Medulla oblongata (tissue), 1 donor: ENCODE data around the gene SPAG7.

ENCODE experiments used
- DNase-seq: peaks from one replicate; pipeline ENCODE4 v3.0.0-alpha.2; 2015; ENCODE audit errors: extremely low spot score

Gene SPAG7

GRCh38 chr17:4974115-4974670, 6.6 kb upstream of the SPAG7 start:
- DNase-seq = no peak

DNA sequence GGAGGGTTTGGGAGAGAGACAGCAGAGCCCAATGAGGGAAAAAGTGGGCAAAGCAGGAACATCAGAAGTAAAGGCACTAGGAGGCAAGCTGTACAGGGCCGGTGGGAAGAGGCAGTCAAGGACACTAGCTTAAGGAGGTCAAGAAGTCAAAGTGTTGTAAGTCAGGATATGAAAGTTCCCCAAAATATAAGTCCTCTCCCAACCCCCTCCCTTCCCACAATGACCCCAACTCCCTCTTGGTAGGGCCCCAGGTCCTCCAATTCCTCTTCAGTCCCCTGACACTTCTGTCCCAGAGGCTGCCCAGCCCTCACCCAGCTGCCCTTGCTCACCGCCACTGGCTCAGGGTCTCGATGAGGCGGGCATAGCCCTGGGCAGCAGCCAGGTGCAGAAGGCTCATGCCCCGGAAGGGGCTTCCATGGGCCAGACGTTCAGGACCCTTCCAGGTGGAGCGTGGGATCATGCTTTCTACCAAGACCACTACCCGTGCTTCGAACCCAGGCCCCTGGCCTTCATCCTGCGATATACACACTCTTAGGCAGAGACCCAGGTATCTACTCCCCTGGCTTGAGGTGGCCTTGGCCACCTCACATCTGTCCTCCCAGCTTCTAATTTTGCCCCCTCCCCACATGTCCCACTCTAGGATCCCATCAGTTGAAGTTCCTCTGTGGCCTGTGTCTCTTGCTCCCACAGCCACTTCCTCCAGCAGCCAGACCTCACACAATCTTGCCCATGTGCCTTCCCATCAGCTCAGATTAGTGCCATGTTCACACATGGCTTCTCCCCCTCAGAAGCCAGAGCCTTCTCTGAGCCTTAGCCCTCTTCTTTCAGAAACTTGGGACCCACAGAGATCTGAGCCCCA, 5.9 kb upstream of the SPAG7 start:
- DNase-seq = no peak

DNA sequence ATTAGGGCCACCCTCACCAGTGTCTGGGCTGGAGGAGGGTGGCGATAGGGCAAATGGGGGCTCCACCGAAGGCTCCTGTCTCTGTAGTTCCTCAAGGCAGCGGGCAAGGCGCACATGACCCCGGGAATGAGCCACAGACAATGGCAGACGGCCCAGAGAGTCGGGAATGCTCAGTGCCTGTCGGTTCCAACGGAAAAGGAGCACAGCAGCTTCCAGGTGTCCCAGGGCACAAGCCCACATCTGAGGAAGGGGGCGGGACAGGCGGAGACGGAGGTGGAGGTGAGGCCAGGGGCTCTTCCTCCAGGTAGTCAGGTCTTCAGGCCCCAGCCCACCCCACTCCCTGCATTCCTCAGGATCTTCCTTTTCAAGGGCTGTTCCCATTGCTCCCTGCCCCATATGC, 5.1 kb upstream of the SPAG7 start:
- no peak for DNase-seq

- DNase-seq = no peak
These were observed 4.7 kb upstream of the SPAG7 start for GRCh38 chr17:4972322-4972721.

- DNase-seq = no peak
These were observed 4.2 kb upstream of the SPAG7 start for GRCh38 chr17:4971826-4972225.

GRCh38 chr17:4970273-4970672, 2.7 kb upstream of the SPAG7 start:
- DNase-seq = no peak

GRCh38 chr17:4969551-4970173, 2.0 kb upstream of the SPAG7 start:
- DNase-seq = no peak

GRCh38 chr17:4969047-4969550, 1.5 kb upstream of the SPAG7 start:
- no peak for DNase-seq

DNA sequence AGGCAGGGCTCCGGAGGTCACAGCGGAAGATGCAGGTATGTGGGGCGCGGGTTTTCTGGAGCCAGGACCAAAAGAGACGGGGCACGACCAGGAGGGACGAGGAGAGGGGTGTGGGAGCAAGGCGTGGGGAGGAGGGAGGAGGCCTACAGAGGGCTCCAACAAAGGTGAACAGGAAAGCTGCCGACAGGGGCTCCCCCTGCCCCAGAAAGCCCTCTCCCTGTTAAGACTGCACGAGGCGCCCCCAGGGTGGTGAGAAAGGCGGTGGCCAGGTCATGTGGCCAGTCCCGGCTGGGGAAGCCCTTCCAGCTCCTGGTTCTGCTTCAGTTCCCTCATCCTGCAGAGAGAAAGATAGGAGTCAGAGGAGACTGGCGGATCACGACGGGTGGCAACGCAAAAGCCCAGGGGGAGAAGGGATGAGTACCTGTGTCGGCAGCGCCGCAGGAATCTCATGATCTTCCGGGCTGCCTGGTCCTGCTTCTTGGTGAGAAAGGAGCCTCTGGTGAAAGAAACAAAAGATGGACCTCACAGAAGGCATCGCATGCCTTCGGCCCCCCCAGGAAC, 949 bp upstream of the SPAG7 start:
- peak; percentile 22 for DNase-seq

DNA sequence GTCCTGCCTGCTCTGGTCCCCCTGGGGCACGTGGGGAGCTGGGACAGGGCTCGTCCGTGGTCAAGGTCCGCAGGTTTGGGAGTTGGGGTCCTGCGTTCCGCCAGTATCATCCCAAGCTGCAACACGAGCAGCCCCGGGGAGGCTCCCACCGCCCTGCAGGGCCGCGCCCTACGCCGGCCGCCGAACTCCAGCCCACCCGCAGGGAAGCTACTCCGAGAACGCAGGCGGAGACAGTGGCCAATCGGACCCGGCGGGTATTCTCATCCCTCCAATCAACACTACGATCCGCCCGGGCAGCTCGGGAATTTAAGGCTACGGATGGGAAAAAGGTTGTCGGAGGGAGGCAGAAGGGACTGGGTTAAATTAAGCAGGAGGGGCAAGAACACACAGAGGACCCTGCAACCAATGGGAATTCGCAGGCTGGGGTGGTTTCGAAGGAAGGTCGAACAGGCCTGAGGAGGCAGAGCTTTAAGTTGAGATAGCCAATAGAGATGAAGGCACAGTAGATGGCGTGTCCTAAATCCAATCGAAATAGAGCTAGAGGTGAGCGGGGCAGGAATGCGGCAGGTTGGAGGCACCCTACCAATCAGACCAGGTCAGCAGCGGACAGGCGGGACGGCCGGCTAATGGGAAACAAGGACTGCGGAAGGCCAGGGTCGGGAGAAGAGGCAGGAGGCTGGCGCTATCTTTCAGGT, 626 bp downstream of the SPAG7 start:
- DNase-seq = peak; percentile 100

DNA sequence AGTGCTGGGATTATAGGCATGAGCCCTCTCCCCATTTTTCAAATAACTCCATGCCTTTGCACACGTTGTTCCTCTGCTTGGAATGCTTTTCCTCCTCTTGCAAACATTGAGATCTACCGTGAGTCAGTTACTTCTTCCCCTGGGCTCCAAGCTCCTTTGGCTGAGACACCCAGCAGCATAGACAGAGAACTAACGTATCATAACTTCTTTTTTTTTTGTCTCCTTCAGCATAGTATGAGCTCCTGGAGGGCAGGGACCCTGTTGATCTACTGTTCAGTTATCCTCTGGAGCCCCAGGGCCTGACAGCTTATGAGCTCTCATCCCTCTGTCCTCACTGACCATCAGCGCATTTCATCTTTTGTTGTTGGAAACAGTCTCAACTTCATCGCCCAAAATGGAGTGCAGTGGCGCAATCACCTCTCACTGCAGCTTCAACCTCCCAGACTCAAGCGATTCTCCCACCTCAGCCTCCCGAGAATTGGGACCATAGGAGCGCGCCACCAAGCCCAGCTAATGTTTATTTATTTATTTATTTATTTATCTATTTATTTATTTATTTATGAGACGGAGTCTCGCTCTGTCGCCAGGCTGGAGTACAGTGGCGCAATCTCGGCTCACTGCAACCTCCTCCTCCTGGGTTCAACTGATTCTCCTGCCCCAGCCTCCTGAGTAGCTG, 2.2 kb downstream of the SPAG7 start:
- no peak for DNase-seq

GRCh38 chr17:4960279-4960922, 7.2 kb downstream of the SPAG7 start:
- no peak for DNase-seq

DNA sequence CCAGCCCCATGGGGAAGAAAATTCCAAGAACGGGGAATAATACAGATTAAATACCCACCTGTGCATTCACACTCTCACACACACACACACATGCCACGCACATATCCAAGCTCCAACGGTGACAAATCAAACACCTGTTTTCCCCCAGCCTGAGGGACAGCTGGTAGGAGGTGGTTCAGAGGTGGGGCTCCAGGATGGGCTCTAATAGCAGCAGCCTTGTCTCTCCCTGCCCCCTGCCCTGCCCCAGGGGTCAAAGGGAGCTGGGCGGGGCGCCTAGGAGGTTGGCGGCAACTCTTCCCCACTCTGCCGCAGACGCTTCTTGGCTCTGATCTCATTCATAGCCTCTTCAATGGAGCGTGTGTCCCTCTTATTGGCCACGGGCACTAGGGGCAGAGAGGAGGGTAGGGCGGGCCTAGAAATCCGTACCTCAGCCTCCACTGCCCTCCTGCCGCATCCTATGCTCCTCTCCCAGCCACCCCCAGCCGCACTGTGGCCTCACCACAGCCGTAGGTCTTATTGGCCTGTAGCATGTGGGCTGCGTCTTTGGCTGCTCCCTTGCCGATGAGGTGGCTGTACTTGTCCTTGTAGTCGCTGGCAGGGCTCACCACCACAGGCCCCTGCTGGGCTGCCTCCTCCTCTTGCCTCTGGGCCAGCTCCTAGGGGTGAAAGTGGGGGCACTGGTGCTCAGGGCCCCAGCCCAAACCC, 8.2 kb downstream of the SPAG7 start:
- no peak for DNase-seq

DNA sequence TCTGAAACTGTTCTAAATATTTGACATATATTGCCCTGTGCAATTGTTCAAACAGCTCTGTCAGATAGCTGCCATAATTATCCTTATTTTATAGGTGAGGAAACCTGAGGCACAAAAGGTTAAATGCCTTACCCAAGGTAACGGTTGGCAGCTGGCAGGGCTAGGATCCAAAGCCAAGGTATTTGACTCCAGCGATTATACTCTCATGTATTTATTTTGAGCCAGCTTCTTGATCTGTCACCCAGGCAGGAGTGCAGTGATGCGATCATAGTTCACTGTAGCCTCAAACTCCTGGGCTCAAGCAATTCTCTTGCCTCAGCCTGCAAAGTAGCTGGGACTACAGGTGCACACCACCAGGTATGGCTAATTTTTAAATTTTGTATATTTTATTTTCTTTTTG, 9.5 kb downstream of the SPAG7 start:
- DNase-seq = no peak

GRCh38 chr17:4956493-4957061, 11.0 kb downstream of the SPAG7 start:
- DNase-seq = no peak

DNA sequence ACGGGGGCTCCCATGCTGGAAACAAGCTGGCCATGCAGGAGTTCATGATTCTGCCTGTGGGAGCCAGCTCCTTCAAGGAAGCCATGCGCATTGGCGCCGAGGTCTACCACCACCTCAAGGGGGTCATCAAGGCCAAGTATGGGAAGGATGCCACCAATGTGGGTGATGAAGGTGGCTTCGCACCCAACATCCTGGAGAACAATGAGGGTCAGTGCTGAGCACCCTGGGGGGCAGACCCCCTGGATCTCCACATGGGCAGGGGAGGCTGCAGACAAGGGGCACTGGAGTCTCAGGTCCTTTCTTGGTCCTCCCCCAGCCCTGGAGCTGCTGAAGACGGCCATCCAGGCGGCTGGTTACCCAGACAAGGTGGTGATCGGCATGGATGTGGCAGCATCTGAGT, 12.5 kb downstream of the SPAG7 start:
- DNase-seq = no peak

DNA sequence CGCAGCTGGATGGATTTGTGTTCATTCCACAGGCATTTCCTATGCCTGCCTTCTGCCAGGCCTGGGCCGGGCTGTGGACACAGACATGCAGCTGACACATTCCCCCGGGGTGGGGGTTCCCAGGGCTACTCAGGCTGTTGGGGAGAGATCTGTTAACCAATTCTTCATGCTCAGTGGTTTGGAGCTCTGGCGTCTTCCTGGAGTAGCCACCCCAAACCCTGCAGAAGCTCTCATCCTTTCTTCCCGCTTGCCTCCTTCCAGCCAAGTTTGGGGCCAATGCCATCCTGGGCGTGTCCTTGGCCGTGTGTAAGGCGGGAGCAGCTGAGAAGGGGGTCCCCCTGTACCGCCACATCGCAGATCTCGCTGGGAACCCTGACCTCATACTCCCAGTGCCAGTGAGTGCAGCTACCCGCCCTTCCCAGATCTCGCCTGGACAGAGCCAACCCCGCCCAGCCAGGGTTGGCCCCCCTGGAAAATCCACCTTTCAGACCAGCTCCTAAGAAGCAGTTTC, 14.1 kb downstream of the SPAG7 start:
- DNase-seq = no peak

GRCh38 chr17:4951486-4951885, 16.1 kb downstream of the SPAG7 start:
- no peak for DNase-seq

GRCh38 chr17:4950746-4951204, 16.8 kb downstream of the SPAG7 start, which contains the start of gene ENO3:
Gene ENO3 (plus strand): TSS chr17:4951119. CDS start chr17:4951830, 711 bp downstream.
- no peak for DNase-seq
